ENCODE results near the gene PDE6B.

Gene PDE6B

GRCh38 chr4:710916-711315 is 85.5 kb downstream of the PDE6B start:
- no peak for TF ChIP-seq POLR2A (IDR thresholded peaks at IDR 0.05; ENCODE audit: low read length)
- no peak for TF ChIP-seq GATA1 (IDR thresholded peaks at IDR 0.05; ENCODE audit: low read depth, low read length)
- no peak for DNase-seq

- no peak for DNase-seq
- TF ChIP-seq GATA1 (IDR thresholded peaks at IDR 0.05; ENCODE audit: low read depth, low read length) (no peak), POLR2A (IDR thresholded peaks at IDR 0.05; ENCODE audit: low read length) (no peak)
Observed at GRCh38 chr4:712093-712492, 86.7 kb downstream of the PDE6B start.

GRCh38 chr4:712916-713632 is 87.7 kb downstream of the PDE6B start:
- no peak for DNase-seq
- TF ChIP-seq POLR2A (IDR thresholded peaks at IDR 0.05; ENCODE audit: low read length) (no peak), GATA1 (IDR thresholded peaks at IDR 0.05; ENCODE audit: low read depth, low read length) (no peak)

- no peak for DNase-seq
- no peak for TF ChIP-seq GATA1 (IDR thresholded peaks at IDR 0.05; ENCODE audit: low read depth, low read length)
Observed at GRCh38 chr4:714087-714486, 88.7 kb downstream of the PDE6B start.

- TF ChIP-seq POLR2A (IDR thresholded peaks at IDR 0.05; ENCODE audit: low read length) (no peak), GATA1 (IDR thresholded peaks at IDR 0.05; ENCODE audit: low read depth, low read length) (no peak)
- DNase-seq, result no peak
Observed at GRCh38 chr4:717601-718320, 92.4 kb downstream of the PDE6B start.

GRCh38 chr4:718460-718859 is 93.1 kb downstream of the PDE6B start:
- TF ChIP-seq POLR2A (IDR thresholded peaks at IDR 0.05; ENCODE audit: low read length), result no peak
- no peak for TF ChIP-seq GATA1 (IDR thresholded peaks at IDR 0.05; ENCODE audit: low read depth, low read length)
- no peak for DNase-seq

All from erythroblast (primary cell).